ENCODE results near the gene PANX2. TPM values are rescaled to one million over a fixed set of nuclear protein-coding genes. Genes with fewer than 3 reads are reported as not detected.

The PANX2 gene
- total and polyA plus RNA-seq, 5 donors from 2014 or later, result not detected

GRCh38 chr22:50175921-50176849, 5.7 kb downstream of the PANX2 start:
- Histone ChIP-seq H3K4me1 (ENCODE audit: control insufficient read depth, insufficient read depth, low read length, poor library complexity, severe bottlenecking) (no peaks in the 10 kb centered on the region), H3K9me3 (ENCODE audit: control insufficient read depth in 2 of 2, low read length in 2 of 2) (no peaks in the 10 kb centered on the region), H3K27me3 (ENCODE audit: control insufficient read depth, insufficient read depth, low read length) (no peaks in the 10 kb centered on the region), H3K27ac (ENCODE audit: insufficient read depth, low read length, poor library complexity, severe bottlenecking) (no peak overlapping the region), H3K36me3 (ENCODE audit: control insufficient read depth, insufficient read depth, low read length) (no peaks in the 10 kb centered on the region), H3K4me3 (ENCODE audit: low read depth, low read length) (no peak overlapping the region)
- DNase-seq (no peak), ATAC-seq (ENCODE audit: low read depth in 2 of 2) (no peak)
- Mint-ChIP-seq H3K4me1 (peaks cover 0 to 4% (median under 1%) of the 10 kb centered on the region in 4 donors), H3K9me3 (no peaks in the 10 kb centered on the region), H3K27me3 (peaks cover 24% of the 10 kb centered on the region), H3K36me3 (no peaks in the 10 kb centered on the region), H3K4me3 (no peak overlapping the region), H3K27ac (no peak overlapping the region)

DNA sequence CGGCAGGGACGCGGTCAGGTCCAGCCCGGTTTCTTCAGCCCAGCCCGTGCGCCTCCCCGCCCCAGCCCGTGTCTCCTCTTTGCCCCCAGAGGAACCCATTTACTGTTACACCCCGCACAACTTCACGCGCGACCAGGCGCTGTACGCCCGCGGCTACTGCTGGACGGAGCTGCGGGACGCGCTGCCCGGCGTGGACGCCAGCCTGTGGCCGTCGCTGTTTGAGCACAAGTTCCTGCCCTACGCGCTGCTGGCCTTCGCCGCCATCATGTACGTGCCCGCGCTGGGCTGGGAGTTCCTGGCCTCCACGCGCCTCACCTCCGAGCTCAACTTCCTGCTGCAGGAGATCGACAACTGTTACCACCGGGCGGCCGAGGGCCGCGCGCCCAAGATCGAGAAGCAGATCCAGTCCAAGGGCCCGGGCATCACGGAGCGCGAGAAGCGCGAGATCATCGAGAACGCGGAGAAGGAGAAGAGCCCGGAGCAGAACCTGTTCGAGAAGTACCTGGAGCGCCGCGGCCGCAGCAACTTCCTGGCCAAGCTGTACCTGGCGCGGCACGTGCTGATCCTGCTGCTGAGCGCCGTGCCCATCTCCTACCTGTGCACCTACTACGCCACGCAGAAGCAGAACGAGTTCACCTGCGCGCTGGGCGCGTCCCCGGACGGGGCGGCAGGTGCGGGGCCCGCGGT, 6.5 kb downstream of the PANX2 start:
- Histone ChIP-seq H3K4me1 (ENCODE audit: control insufficient read depth, insufficient read depth, low read length, poor library complexity, severe bottlenecking) (no peaks in the 10 kb centered on the region), H3K4me3 (ENCODE audit: low read depth, low read length) (no peak overlapping the region), H3K27ac (ENCODE audit: insufficient read depth, low read length, poor library complexity, severe bottlenecking) (no peak overlapping the region), H3K9me3 (ENCODE audit: control insufficient read depth in 2 of 2, low read length in 2 of 2) (no peaks in the 10 kb centered on the region), H3K36me3 (ENCODE audit: control insufficient read depth, insufficient read depth, low read length) (no peaks in the 10 kb centered on the region), H3K27me3 (ENCODE audit: control insufficient read depth, insufficient read depth, low read length) (no peaks in the 10 kb centered on the region)
- no peak overlapping the region for H3K27ac Mint-ChIP-seq
- peaks cover 20% of the 10 kb centered on the region for H3K27me3 Mint-ChIP-seq
- DNase-seq (no peak), ATAC-seq (ENCODE audit: low read depth in 2 of 2) (no peak)
- peaks cover 0 to 4% (median under 1%) of the 10 kb centered on the region in 4 donors for H3K4me1 Mint-ChIP-seq
- H3K9me3 Mint-ChIP-seq, result no peaks in the 10 kb centered on the region
- no peaks in the 10 kb centered on the region for H3K36me3 Mint-ChIP-seq
- H3K4me3 Mint-ChIP-seq, result no peak overlapping the region

DNA sequence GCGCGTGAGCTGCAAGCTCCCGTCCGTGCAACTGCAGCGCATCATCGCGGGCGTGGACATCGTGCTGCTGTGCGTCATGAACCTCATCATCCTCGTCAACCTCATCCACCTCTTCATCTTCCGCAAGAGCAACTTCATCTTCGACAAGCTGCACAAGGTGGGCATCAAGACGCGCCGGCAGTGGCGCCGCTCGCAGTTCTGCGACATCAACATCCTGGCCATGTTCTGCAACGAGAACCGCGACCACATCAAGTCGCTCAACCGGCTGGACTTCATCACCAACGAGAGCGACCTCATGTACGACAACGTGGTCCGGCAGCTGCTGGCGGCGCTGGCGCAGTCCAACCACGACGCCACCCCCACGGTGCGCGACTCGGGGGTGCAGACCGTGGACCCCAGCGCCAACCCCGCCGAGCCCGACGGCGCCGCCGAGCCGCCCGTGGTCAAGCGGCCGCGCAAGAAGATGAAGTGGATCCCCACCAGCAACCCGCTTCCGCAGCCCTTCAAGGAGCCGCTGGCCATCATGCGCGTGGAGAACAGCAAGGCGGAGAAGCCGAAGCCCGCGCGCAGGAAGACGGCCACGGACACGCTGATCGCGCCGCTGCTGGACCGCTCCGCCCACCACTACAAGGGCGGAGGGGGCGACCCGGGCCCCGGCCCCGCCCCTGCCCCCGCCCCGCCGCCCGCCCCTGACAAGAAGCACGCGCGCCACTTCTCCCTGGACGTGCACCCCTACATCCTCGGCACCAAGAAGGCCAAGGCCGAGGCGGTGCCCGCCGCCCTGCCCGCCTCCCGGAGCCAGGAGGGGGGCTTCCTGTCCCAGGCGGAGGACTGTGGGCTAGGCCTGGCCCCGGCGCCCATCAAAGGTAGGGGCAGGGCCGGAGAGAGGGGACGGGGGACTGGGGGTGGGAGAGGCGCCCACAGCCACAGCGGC, 7.3 kb downstream of the PANX2 start:
- Mint-ChIP-seq H3K4me3 (no peak overlapping the region), H3K9me3 (no peaks in the 10 kb centered on the region), H3K27me3 (peaks cover 12% of the 10 kb centered on the region), H3K36me3 (no peaks in the 10 kb centered on the region), H3K4me1 (peaks cover 0 to 4% (median under 1%) of the 10 kb centered on the region in 4 donors), H3K27ac (no peak overlapping the region)
- no peak overlapping the region for H3K27ac ChIP-seq (ENCODE audit: insufficient read depth, low read length, poor library complexity, severe bottlenecking)
- H3K36me3 ChIP-seq (ENCODE audit: control insufficient read depth, insufficient read depth, low read length), result no peaks in the 10 kb centered on the region
- no peaks in the 10 kb centered on the region for H3K27me3 ChIP-seq (ENCODE audit: control insufficient read depth, insufficient read depth, low read length)
- ATAC-seq (ENCODE audit: low read depth in 2 of 2) (no peak), DNase-seq (no peak)
- no peak overlapping the region for H3K4me3 ChIP-seq (ENCODE audit: low read depth, low read length)
- H3K9me3 ChIP-seq (ENCODE audit: control insufficient read depth in 2 of 2, low read length in 2 of 2), result no peaks in the 10 kb centered on the region
- no peaks in the 10 kb centered on the region for H3K4me1 ChIP-seq (ENCODE audit: control insufficient read depth, insufficient read depth, low read length, poor library complexity, severe bottlenecking)

- no peak for ATAC-seq (ENCODE audit: low read depth in 2 of 2)
- Histone ChIP-seq H3K36me3 (ENCODE audit: control insufficient read depth, insufficient read depth, low read length) (no peaks in the 10 kb centered on the region), H3K4me3 (ENCODE audit: low read depth, low read length) (no peak overlapping the region), H3K27ac (ENCODE audit: insufficient read depth, low read length, poor library complexity, severe bottlenecking) (no peak overlapping the region), H3K4me1 (ENCODE audit: control insufficient read depth, insufficient read depth, low read length, poor library complexity, severe bottlenecking) (no peaks in the 10 kb centered on the region), H3K9me3 (ENCODE audit: control insufficient read depth in 2 of 2, low read length in 2 of 2) (no peaks in the 10 kb centered on the region), H3K27me3 (ENCODE audit: control insufficient read depth, insufficient read depth, low read length) (no peaks in the 10 kb centered on the region)
- Mint-ChIP-seq H3K36me3 (no peaks in the 10 kb centered on the region), H3K9me3 (no peaks in the 10 kb centered on the region), H3K4me3 (no peak overlapping the region), H3K27me3 (peaks cover 5% of the 10 kb centered on the region), H3K4me1 (peaks cover 0 to 4% (median under 1%) of the 10 kb centered on the region in 4 donors), H3K27ac (no peak overlapping the region)
- no peak for DNase-seq
Measured at GRCh38 chr22:50178471-50178864, 7.9 kb downstream of the PANX2 start.

- H3K27ac Mint-ChIP-seq, result no peak overlapping the region
Measured at GRCh38 chr22:50178871-50179869, 8.6 kb downstream of the PANX2 start.

DNA sequence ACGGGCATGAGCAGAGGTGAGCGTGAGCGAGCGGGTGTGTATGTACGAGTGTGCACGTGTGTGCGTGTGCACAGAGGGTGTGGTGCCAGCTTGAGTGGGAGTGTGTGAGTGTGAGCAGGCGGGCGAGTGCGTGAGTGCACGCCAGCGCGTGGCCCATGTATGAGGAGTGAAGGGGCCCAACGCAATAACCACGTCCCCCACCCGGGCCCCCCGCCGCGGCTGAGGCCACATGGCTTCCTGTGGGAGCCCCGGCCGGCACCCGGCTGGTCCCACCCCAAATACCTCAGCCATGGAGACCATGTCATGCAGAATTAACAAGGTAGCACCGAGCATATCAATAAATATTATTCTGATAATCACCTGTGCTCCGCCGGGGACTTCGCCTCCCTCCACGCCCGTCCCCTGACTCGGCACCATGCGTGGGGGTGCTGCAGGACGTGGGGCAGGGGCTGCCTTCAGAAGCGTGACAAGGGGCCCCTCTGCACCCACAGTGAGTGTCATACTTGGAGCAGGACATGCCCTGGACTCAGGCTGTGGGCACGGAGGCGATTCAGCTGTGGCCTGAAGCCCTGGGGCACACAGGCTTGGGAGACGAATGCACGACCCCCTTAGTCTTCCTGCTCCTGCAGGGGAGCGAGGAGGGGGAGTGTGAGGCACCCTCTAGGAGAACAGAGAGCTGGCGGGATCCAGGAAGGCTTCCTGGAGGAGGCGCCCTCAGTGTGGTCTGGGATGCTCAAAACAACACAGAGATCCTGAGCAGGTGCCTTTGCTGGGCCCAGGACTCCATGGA, 9.6 kb downstream of the PANX2 start:
- H3K4me3 Mint-ChIP-seq, result peak overlapping the region in 2 of 4 donors; percentile 10 to 87
- no peaks in the 10 kb centered on the region for H3K36me3 Mint-ChIP-seq
- no peak for DNase-seq
- no peak for ATAC-seq (ENCODE audit: low read depth in 2 of 2)
- no peaks in the 10 kb centered on the region for H3K27me3 ChIP-seq (ENCODE audit: control insufficient read depth, insufficient read depth, low read length)
- H3K27me3 Mint-ChIP-seq, result no peaks in the 10 kb centered on the region
- H3K36me3 ChIP-seq (ENCODE audit: control insufficient read depth, insufficient read depth, low read length), result no peaks in the 10 kb centered on the region
- H3K4me3 ChIP-seq (ENCODE audit: low read depth, low read length), result no peak overlapping the region
- H3K4me1 Mint-ChIP-seq, result peaks cover 0 to 10% (median under 1%) of the 10 kb centered on the region in 4 donors
- no peaks in the 10 kb centered on the region for H3K9me3 Mint-ChIP-seq
- no peak overlapping the region for H3K27ac ChIP-seq (ENCODE audit: insufficient read depth, low read length, poor library complexity, severe bottlenecking)
- no peak overlapping the region for H3K27ac Mint-ChIP-seq
- H3K9me3 ChIP-seq (ENCODE audit: control insufficient read depth in 2 of 2, low read length in 2 of 2), result no peaks in the 10 kb centered on the region
- H3K4me1 ChIP-seq (ENCODE audit: control insufficient read depth, insufficient read depth, low read length, poor library complexity, severe bottlenecking), result peaks cover 2% of the 10 kb centered on the region

More at GRCh38 chr22:50178871-50179869, 8.6 kb downstream of the PANX2 start:
- H3K4me3 Mint-ChIP-seq, result peak overlapping the region in 1 of 4 donors; percentile 87
- H3K4me1 Mint-ChIP-seq, result peaks cover 0 to 6% (median under 1%) of the 10 kb centered on the region in 4 donors
- H3K27me3 Mint-ChIP-seq, result peaks cover 4% of the 10 kb centered on the region
- H3K9me3 Mint-ChIP-seq, result no peaks in the 10 kb centered on the region
- H3K36me3 Mint-ChIP-seq, result no peaks in the 10 kb centered on the region
- ATAC-seq (ENCODE audit: low read depth in 2 of 2) (no peak), DNase-seq (no peak)
- Histone ChIP-seq H3K27me3 (ENCODE audit: control insufficient read depth, insufficient read depth, low read length) (no peaks in the 10 kb centered on the region), H3K9me3 (ENCODE audit: control insufficient read depth in 2 of 2, low read length in 2 of 2) (no peaks in the 10 kb centered on the region), H3K36me3 (ENCODE audit: control insufficient read depth, insufficient read depth, low read length) (no peaks in the 10 kb centered on the region), H3K4me3 (ENCODE audit: low read depth, low read length) (no peak overlapping the region), H3K27ac (ENCODE audit: insufficient read depth, low read length, poor library complexity, severe bottlenecking) (no peak overlapping the region), H3K4me1 (ENCODE audit: control insufficient read depth, insufficient read depth, low read length, poor library complexity, severe bottlenecking) (no peaks in the 10 kb centered on the region)

All from CD4-positive, CD25-positive, alpha-beta regulatory T cell (primary cell).